ENCODE data around the gene NCAPG2.

Gene NCAPG2

GRCh38 chr7:158612546-158612945 lies 92.1 kb downstream of the NCAPG2 start:
- Histone ChIP-seq H2AFZ (no peak overlapping the region), H3K36me3 (ENCODE audit: control insufficient read depth, insufficient read depth, low read length) (no peaks in the 10 kb centered on the region), H3K79me2 (no peaks in the 10 kb centered on the region), H3K9ac (no peak overlapping the region), H3K27ac (no peak overlapping the region), H3K9me3 (ENCODE audit: control insufficient read depth, low read length) (no peaks in the 10 kb centered on the region), H3K4me3 (ENCODE audit: low read depth, low read length) (no peak overlapping the region), H3K4me2 (ENCODE audit: low read length) (no peak overlapping the region), H3K4me1 (no peaks in the 10 kb centered on the region), H3K27me3 (ENCODE audit: control insufficient read depth, insufficient read depth, low read length) (no peaks in the 10 kb centered on the region)
- TF ChIP-seq CTCF (IDR thresholded peaks at IDR 0.05) = no peak

GRCh38 chr7:158611541-158611940 lies 93.1 kb downstream of the NCAPG2 start:
- H3K9me3 ChIP-seq (ENCODE audit: control insufficient read depth, low read length) = no peaks in the 10 kb centered on the region
- no peak for TF ChIP-seq CTCF (IDR thresholded peaks at IDR 0.05)
- H3K4me1 ChIP-seq = no peaks in the 10 kb centered on the region
- no peak overlapping the region for H2AFZ ChIP-seq
- no peak overlapping the region for H3K9ac ChIP-seq
- H3K27ac ChIP-seq = no peak overlapping the region
- no peaks in the 10 kb centered on the region for H3K36me3 ChIP-seq (ENCODE audit: control insufficient read depth, insufficient read depth, low read length)
- no peaks in the 10 kb centered on the region for H3K27me3 ChIP-seq (ENCODE audit: control insufficient read depth, insufficient read depth, low read length)
- no peak overlapping the region for H3K4me3 ChIP-seq (ENCODE audit: low read depth, low read length)
- H3K4me2 ChIP-seq (ENCODE audit: low read length) = no peak overlapping the region
- H3K79me2 ChIP-seq = no peaks in the 10 kb centered on the region

GRCh38 chr7:158609313-158609974 lies 95.2 kb downstream of the NCAPG2 start:
- Histone ChIP-seq H3K9me3 (ENCODE audit: control insufficient read depth, low read length) (no peaks in the 10 kb centered on the region), H3K4me2 (ENCODE audit: low read length) (no peak overlapping the region), H3K27me3 (ENCODE audit: control insufficient read depth, insufficient read depth, low read length) (no peaks in the 10 kb centered on the region), H3K79me2 (no peaks in the 10 kb centered on the region), H2AFZ (no peak overlapping the region), H3K27ac (no peak overlapping the region), H3K4me3 (ENCODE audit: low read depth, low read length) (no peak overlapping the region), H3K36me3 (ENCODE audit: control insufficient read depth, insufficient read depth, low read length) (no peaks in the 10 kb centered on the region), H3K4me1 (no peaks in the 10 kb centered on the region), H3K9ac (no peak overlapping the region)
- TF ChIP-seq CTCF (IDR thresholded peaks at IDR 0.05) = no peak

- TF ChIP-seq CTCF (IDR thresholded peaks at IDR 0.05) = no peak
- H3K36me3 ChIP-seq (ENCODE audit: control insufficient read depth, insufficient read depth, low read length) = no peaks in the 10 kb centered on the region
Observed at GRCh38 chr7:158607563-158607962, 97.0 kb downstream of the NCAPG2 start.

More at GRCh38 chr7:158607563-158607962, 97.0 kb downstream of the NCAPG2 start:
- H3K4me2 ChIP-seq (ENCODE audit: low read length) = no peak overlapping the region
- no peaks in the 10 kb centered on the region for H3K9me3 ChIP-seq (ENCODE audit: control insufficient read depth, low read length)
- no peak overlapping the region for H2AFZ ChIP-seq
- no peak overlapping the region for H3K4me3 ChIP-seq (ENCODE audit: low read depth, low read length)
- H3K79me2 ChIP-seq = no peaks in the 10 kb centered on the region
- H3K9ac ChIP-seq = no peak overlapping the region
- H3K4me1 ChIP-seq = no peaks in the 10 kb centered on the region
- no peak overlapping the region for H3K27ac ChIP-seq
- no peaks in the 10 kb centered on the region for H3K27me3 ChIP-seq (ENCODE audit: control insufficient read depth, insufficient read depth, low read length)
